Heart right ventricle (tissue), 16 donors: Measurements from ENCODE around the gene CHIT1. TPM values are rescaled to one million over a fixed set of nuclear protein-coding genes. Genes with fewer than 3 reads are reported as not detected.

Experiments used
- ATAC-seq, 8 donors: fragments of 200-7000 bp; cut with Tn5 transposase; one replicate each; pipeline ENCODE4 v1.9.1; 2020; ENCODE audit warnings: mild to moderate bottlenecking in 8 of 8, moderate library complexity in 8 of 8, moderate number of reproducible peaks in 1 of 8
- DNase-seq, 2 donors: peaks; one replicate each; pipeline ENCODE4 v3.0.0-alpha.2; 2020
- H3K27ac ChIP-seq, 10 donors: fragments of 200-600 bp; sonication (generic) in 2 of 10; one replicate each; pipeline versions ENCODE4 v1.5.0 to v1.8.0; 2020 to 2022; ENCODE audit warnings: mild to moderate bottlenecking in 3 of 10
- H3K27me3 ChIP-seq, 7 donors: fragments of 200-600 bp; one replicate each; pipeline ENCODE4 v1.8.0; 2021 to 2022; ENCODE audit warnings: mild to moderate bottlenecking in 2 of 7
- H3K36me3 ChIP-seq, 9 donors: fragments of 200-600 bp; sonication (generic) in 1 of 9; one replicate each; pipeline versions ENCODE4 v1.5.0 to v1.8.0; 2020 to 2022; ENCODE audit warnings: mild to moderate bottlenecking in 2 of 9
- H3K4me1 ChIP-seq, 9 donors: fragments of 200-600 bp; sonication (generic) in 1 of 9; one replicate each; pipeline versions ENCODE4 v1.5.0 to v1.8.0; 2020 to 2022; ENCODE audit warnings: mild to moderate bottlenecking in 4 of 9
- H3K4me3 ChIP-seq, 10 donors: fragments of 200-600 bp; sonication (generic) in 2 of 10; one replicate each; pipeline versions ENCODE4 v1.5.0 to v1.8.0; 2020 to 2022; ENCODE audit warnings: mild to moderate bottlenecking in 7 of 10, moderate library complexity in 2 of 10
- H3K9me3 ChIP-seq, 11 donors: fragments of 200-600 bp in 10 of 11; sonication (generic) in 2 of 11; one replicate each; pipeline versions ENCODE4 v1.5.0 to v1.8.0; 2013 to 2022; ENCODE audit warnings: mild to moderate bottlenecking in 2 of 11, control low read depth in 1 of 11, moderate library complexity in 1 of 11
- WGBS, 2 donors: extraction: QIAGEN DNeasy Blood & Tissue Kit; methylation state at CpG; one replicate each; pipeline ENCODE4 v1.1.7; 2013; ENCODE audit warnings: inconsistent platforms in 1 of 2; 5-methylcytosine and 5-hydroxymethylcytosine counted together
- intact Hi-C, 10 donors: fragments of 100-400 bp; cut with DNase I; formaldehyde crosslinking; loops; one replicate each; pipeline versions ENCODE4 v1.11.1 to v1.14.2; 2022
- polyA plus RNA-seq, 2 donors: library from polyadenylated mRNA; stranded (reverse); fragments of 200-250 nt; gene quantifications; one replicate each; pipeline ENCODE4 v1.2.3, GENCODE V29; 2013
- total RNA-seq, 10 donors: library from RNA; stranded (reverse); fragmentation: NEBNext Ultra II Directional in 3 of 10; extraction: Animal tissue kit (Norgen Biotek cat#: 25700) in 3 of 10; gene quantifications; one replicate each; pipeline versions ENCODE4 v1.2.1 to v1.2.4, GENCODE V29; 2021 to 2023
- TF ChIP-seq, protein P1 (sequence below), 9 donors: fragments of 200-600 bp; sonication (generic) in 2 of 9; IDR thresholded peaks; one replicate each; pipeline versions ENCODE4 v1.5.0 to v1.8.0; 2021 to 2022; ENCODE audit warnings: antibody characterized with exemption in 9 of 9, mild to moderate bottlenecking in 5 of 9, moderate library complexity in 1 of 9
- donor health status: Arrhythmogenic right ventricular cardiomyopathy.
- donor health status: ischemic (EF 13 %, LVEDD 7.1; RV severe dilation, severe dysfunction).
- donor health status: healthy with polysubstance abuse.
- donor health status: DM: no; HTN: yes; CAD: no.
- donor health status: DM: no; HTN: no; CAD: no.
- donor health status: ischemic (EF 25% LVEDD 6.9; RV normal size, moderate dysfunction).
- donor health status: ischemic (EF 25% LVEDD 5.7; RV mildly dilated, moderate dysfunction).
- donor health status: healthy.
- donor health status: DM: yes; HTN: yes; CAD: no.
- donor health status: Ischemic cardiomyopathy.
- donor health status: ischemic (EF 35%, LVEDD 5.7; RV mildly dilated, moderate dysfunction).
- donor health status: nonischemic (EF 11% LVEDD 7.7; RV severe dilation, severe dysfunction).
- donor health status: DM: yes; HTN: yes; CAD: no.
- donor health status: PGD.
- donor health status: ischemic (EF 29% LVEDD 5.4; RV normal size, mild dysfunction).
- donor health status: nonischemic (EF 23%, LVEDD 6.1; RV moderate dilation, normal function).

Gene CHIT1
- total and polyA plus RNA-seq, 12 donors = 0.05 to 1.3 (median 0.28) TPM; not detected in 6

DNA sequence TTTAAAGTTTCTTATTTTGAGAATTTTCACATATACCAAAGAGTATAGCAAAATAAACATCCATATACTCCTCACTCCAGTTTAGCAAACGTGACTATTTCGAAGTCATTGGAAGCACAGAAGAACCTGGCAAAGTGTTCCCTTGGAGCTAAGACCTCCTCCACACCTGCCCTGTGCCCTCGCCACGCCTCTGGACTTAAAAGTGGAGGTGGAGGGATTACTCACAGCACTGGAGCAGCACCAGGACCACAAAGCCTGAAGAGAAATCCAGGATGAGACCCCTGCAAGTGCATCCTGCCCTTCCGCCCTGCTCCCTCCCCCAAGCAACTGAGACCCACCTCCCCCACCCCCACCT is 43.4 kb downstream of the CHIT1 start:
- DNase-seq = no peak
- no peak overlapping the region for H3K27ac ChIP-seq
- peaks cover 0 to 23% (median 6%) of the 10 kb centered on the region in 9 donors for H3K4me1 ChIP-seq
- TF ChIP-seq, protein P1, sequence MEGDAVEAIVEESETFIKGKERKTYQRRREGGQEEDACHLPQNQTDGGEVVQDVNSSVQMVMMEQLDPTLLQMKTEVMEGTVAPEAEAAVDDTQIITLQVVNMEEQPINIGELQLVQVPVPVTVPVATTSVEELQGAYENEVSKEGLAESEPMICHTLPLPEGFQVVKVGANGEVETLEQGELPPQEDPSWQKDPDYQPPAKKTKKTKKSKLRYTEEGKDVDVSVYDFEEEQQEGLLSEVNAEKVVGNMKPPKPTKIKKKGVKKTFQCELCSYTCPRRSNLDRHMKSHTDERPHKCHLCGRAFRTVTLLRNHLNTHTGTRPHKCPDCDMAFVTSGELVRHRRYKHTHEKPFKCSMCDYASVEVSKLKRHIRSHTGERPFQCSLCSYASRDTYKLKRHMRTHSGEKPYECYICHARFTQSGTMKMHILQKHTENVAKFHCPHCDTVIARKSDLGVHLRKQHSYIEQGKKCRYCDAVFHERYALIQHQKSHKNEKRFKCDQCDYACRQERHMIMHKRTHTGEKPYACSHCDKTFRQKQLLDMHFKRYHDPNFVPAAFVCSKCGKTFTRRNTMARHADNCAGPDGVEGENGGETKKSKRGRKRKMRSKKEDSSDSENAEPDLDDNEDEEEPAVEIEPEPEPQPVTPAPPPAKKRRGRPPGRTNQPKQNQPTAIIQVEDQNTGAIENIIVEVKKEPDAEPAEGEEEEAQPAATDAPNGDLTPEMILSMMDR (IDR thresholded peaks at IDR 0.05) = no peak
- WGBS, 2 donors = 92 to 93% methylated on average over 5 of the region's 5 CpGs
- no peaks in the 10 kb centered on the region for H3K9me3 ChIP-seq
- intact Hi-C loops = no loop called here
- H3K27me3 ChIP-seq = no peaks in the 10 kb centered on the region
- H3K4me3 ChIP-seq = no peak overlapping the region
- H3K36me3 ChIP-seq = no peaks in the 10 kb centered on the region
- ATAC-seq = no peak

DNA sequence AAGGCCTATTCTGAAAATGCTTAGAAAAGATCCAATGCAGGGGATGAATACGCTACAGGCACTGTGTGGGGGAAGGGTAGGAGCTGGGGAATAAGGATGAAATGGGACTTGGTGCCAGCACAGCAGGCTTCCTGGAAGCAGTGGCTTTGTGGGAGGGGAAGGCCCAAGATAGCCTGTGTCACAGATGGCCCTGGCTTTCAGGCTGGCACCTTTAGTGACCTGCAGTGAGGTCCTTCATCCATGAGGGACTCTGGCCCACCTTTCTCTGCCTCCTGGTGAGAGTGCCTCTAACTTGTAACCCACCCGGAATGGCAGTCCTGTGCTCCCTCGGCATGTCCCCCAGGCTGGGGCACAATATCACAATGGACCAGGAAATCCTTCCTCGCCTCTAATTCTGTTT is 43.9 kb downstream of the CHIT1 start:
- Histone ChIP-seq H3K9me3 (no peaks in the 10 kb centered on the region), H3K27me3 (no peaks in the 10 kb centered on the region), H3K36me3 (no peaks in the 10 kb centered on the region), H3K4me3 (no peak overlapping the region), H3K4me1 (peaks cover 0 to 23% (median 6%) of the 10 kb centered on the region in 9 donors), H3K27ac (no peak overlapping the region)
- no peak for ATAC-seq
- TF ChIP-seq, protein P1 (IDR thresholded peaks at IDR 0.05) = no peak
- WGBS, 2 donors = 81 to 85% methylated on average over 4 of the region's 4 CpGs
- DNase-seq = no peak
- intact Hi-C loops = no loop called here

DNA sequence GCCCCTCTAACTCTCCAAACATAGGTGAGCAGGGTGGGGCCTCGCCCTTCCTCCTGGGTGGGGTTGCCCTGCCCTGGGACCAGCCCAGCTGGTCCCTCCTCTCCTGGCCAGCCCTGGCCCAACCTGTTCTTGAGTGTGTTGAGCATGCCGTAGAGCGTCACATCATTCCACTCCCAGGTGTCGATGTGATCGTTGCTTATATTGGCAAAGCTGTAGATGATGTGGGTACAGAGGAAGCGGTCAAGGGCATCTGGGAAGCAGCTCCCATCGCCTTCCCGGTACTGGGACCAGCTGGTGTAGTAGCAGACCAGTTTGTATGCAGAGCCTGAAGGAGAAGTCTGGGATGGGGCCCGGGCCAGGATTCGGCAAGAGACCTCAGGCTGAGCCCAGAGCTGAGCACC is 44.4 kb downstream of the CHIT1 start:
- TF ChIP-seq, protein P1 (IDR thresholded peaks at IDR 0.05) = no peak
- Histone ChIP-seq H3K9me3 (no peaks in the 10 kb centered on the region), H3K27me3 (no peaks in the 10 kb centered on the region), H3K27ac (no peak overlapping the region), H3K4me3 (no peak overlapping the region), H3K4me1 (peaks cover 0 to 23% (median 6%) of the 10 kb centered on the region in 9 donors), H3K36me3 (no peaks in the 10 kb centered on the region)
- 92% methylated on average over 10 of the region's 10 CpGs for WGBS, 2 donors
- DNase-seq (no peak), ATAC-seq (no peak)
- intact Hi-C loops = no loop called here

DNA sequence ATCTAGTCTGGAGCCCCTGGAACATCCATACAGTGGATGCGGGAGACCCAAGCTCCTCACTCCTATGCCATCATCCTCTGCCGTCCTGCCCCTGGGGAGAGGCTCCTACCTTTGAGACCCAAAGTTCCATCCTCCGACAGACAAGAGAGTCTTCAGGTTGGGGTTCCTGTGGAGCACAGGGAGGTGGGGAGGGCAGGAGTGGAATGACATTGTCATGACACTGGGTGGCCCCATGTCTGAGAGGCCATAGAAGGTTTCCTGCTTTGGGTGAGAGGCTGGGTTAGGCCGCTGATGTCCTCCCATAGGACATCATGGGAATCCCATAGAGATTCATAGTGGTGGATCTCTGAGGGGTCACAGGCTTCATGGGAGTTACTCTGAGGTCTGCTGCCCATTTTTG is 45.0 kb downstream of the CHIT1 start:
- ATAC-seq (no peak), DNase-seq (no peak)
- WGBS, 2 donors = 88 to 95% methylated on average over 4 of the region's 4 CpGs

More for the DNA sequence above, 45.0 kb downstream of the CHIT1 start:
- H3K9me3 ChIP-seq = no peaks in the 10 kb centered on the region
- TF ChIP-seq, protein P1 (IDR thresholded peaks at IDR 0.05) = no peak
- intact Hi-C loops = no loop called here
- no peak overlapping the region for H3K4me3 ChIP-seq
- H3K4me1 ChIP-seq = peaks cover 0 to 23% (median 6%) of the 10 kb centered on the region in 9 donors
- H3K36me3 ChIP-seq = no peaks in the 10 kb centered on the region
- H3K27me3 ChIP-seq = no peaks in the 10 kb centered on the region
- H3K27ac ChIP-seq = no peak overlapping the region
